Transverse colon (tissue), 4 donors: Measurements from ENCODE around the gene IL1RL2. TPM values are rescaled to one million over a fixed set of nuclear protein-coding genes. Genes with fewer than 3 reads are reported as not detected.
A peak's percentile ranks its signal among the peaks of the same experiment; 100 is the strongest.

Source experiments
- DNase-seq: peaks from one replicate; pipeline ENCODE4 v3.0.0-alpha.2; 2019
- H3K27ac ChIP-seq, 4 donors: fragments of 200-600 bp; sonication (generic); 2 replicates each; pipeline ENCODE4 v1.5.1; 2016 to 2018; ENCODE audit warnings: inconsistent platforms in 4 of 4
- H3K27me3 ChIP-seq: fragments of 200-600 bp; sonication (generic); 2 replicates; pipeline ENCODE4 v1.5.1; 2017; ENCODE audit warnings: inconsistent platforms
- H3K36me3 ChIP-seq, 4 donors: fragments of 200-600 bp; sonication (generic); 2 replicates each; pipeline ENCODE4 v1.5.1; 2017 to 2019; ENCODE audit warnings: inconsistent platforms in 4 of 4
- H3K4me1 ChIP-seq, 4 donors: fragments of 200-600 bp; sonication (generic); 2 replicates each; pipeline ENCODE4 v1.5.1; 2017 to 2020; ENCODE audit warnings: inconsistent platforms in 4 of 4
- H3K4me3 ChIP-seq, 4 donors: fragments of 200-600 bp; sonication (generic); 1 replicate in 1 of 4; 2 replicates in 3 of 4; pipeline versions ENCODE4 v1.5.1 to v1.6.1; 2017 to 2019; ENCODE audit warnings: inconsistent platforms in 4 of 4
- H3K9me3 ChIP-seq, 2 donors: fragments of 200-600 bp; sonication (generic); 2 replicates each; pipeline ENCODE4 v1.5.1; 2017 to 2019; ENCODE audit warnings: inconsistent platforms in 2 of 2
- CTCF ChIP-seq, 5 experiments: fragments of 200-600 bp in 3 of 5; fragments of 450-650 bp in 2 of 5; sonication (generic) in 3 of 5; IDR thresholded peaks; 1 replicate in 2 of 5; 2 replicates in 3 of 5; pipeline ENCODE4 v1.5.1; 2016 to 2017; ENCODE audit warnings: antibody characterized with exemption in 5 of 5, inconsistent platforms in 3 of 5, mild to moderate bottlenecking in 2 of 5, moderate library complexity in 1 of 5
- EP300 ChIP-seq: sonication (generic); formaldehyde crosslinking; IDR thresholded peaks from one replicate; pipeline ENCODE4 v1.6.1; 2017; ENCODE audit warnings: antibody characterized with exemption, low read depth
- POLR2A ChIP-seq: fragments of 450-650 bp; IDR thresholded peaks from one replicate; pipeline ENCODE4 v1.6.1; 2016; ENCODE audit warnings: antibody characterized with exemption, mild to moderate bottlenecking, moderate library complexity
- POLR2AphosphoS5 ChIP-seq, 3 donors: sonication (generic); formaldehyde crosslinking; IDR thresholded peaks; one replicate each; pipeline ENCODE4 v1.6.1; 2016; ENCODE audit warnings: antibody characterized with exemption in 3 of 3
- WGBS, 2 donors: methylation state at CpG; one replicate each; pipeline ENCODE4 v1.1.5; 2018; ENCODE audit warnings: low coverage in 1 of 2; 5-methylcytosine and 5-hydroxymethylcytosine counted together
- in situ Hi-C, 4 donors: fragments of 200-750 bp; cut with MboI; loops; one replicate each; pipeline versions ENCODE4 v1.15.0 to v1.15.1; 2017; ENCODE audit warnings: low sequenced_read_pairs in 3 of 4, low pct_ligation_motif_present in 1 of 4, low pct_unique_long_range_greater_than_20kb in 1 of 4
- intact Hi-C: fragments of 100-400 bp; cut with DNase I; formaldehyde crosslinking; loops from one replicate; pipeline ENCODE4 v1.15.1; 2023; ENCODE audit warnings: low total_unique reads
- total RNA-seq, 4 donors: library from RNA; depleted of rRNA; stranded (reverse); fragments of >200 nt; gene quantifications; one replicate each; pipeline ENCODE4 v1.1.0, GENCODE V29; 2016

IL1RL2 gene
- total RNA-seq, 4 donors from 2014 or later = 1.5 to 1.9 TPM; not detected in 2

GRCh38 chr2:102273619-102274211 lies 86.9 kb downstream of the IL1RL2 start:
- in situ Hi-C loops (no loop called here), intact Hi-C loops (no loop called here)
- 49 to 60% methylated on average over 5 to 6 of the region's 6 CpGs for WGBS, 2 donors
- Histone ChIP-seq H3K27me3 (peaks cover 5% of the 10 kb centered on the region), H3K36me3 (no peaks in the 10 kb centered on the region), H3K4me1 (no peaks in the 10 kb centered on the region), H3K9me3 (no peaks in the 10 kb centered on the region), H3K4me3 (no peak overlapping the region), H3K27ac (no peak overlapping the region)
- TF ChIP-seq CTCF (IDR thresholded peaks at IDR 0.05) (no peak), POLR2AphosphoS5 (IDR thresholded peaks at IDR 0.05) (peak in 1 of 3 donors; percentile 43), EP300 (peak; percentile 90)
- DNase-seq = no peak

GRCh38 chr2:102276549-102277201 lies 89.9 kb downstream of the IL1RL2 start:
- intact Hi-C loops = no loop called here
- Histone ChIP-seq H3K36me3 (no peaks in the 10 kb centered on the region), H3K4me1 (no peaks in the 10 kb centered on the region), H3K4me3 (no peak overlapping the region), H3K27me3 (peaks cover 5% of the 10 kb centered on the region), H3K27ac (no peak overlapping the region), H3K9me3 (no peaks in the 10 kb centered on the region)
- no peak for DNase-seq
- TF ChIP-seq EP300 (no peak), POLR2A (no peak), POLR2AphosphoS5 (IDR thresholded peaks at IDR 0.05) (no peak), CTCF (IDR thresholded peaks at IDR 0.05) (no peak)
- in situ Hi-C loops = no loop called here
- 90 to 94% methylated on average over 2 of the region's 2 CpGs for WGBS, 2 donors

- intact Hi-C loops = no loop called here
- no peak for TF ChIP-seq POLR2AphosphoS5 (IDR thresholded peaks at IDR 0.05)
- TF ChIP-seq POLR2A = no peak
- no peak for TF ChIP-seq CTCF (IDR thresholded peaks at IDR 0.05)
- TF ChIP-seq EP300 = no peak
- H3K27ac ChIP-seq = no peak overlapping the region
- peaks cover 5% of the 10 kb centered on the region for H3K27me3 ChIP-seq
- WGBS, 2 donors = 88% methylated on average over 1 of the region's 1 CpG; no CpG with 5 or more reads in 1 of the 2 donors
- in situ Hi-C loops = no loop called here
- no peaks in the 10 kb centered on the region for H3K36me3 ChIP-seq
- H3K4me1 ChIP-seq = no peaks in the 10 kb centered on the region
- H3K4me3 ChIP-seq = no peak overlapping the region
- no peak for DNase-seq
- no peaks in the 10 kb centered on the region for H3K9me3 ChIP-seq
Measured at GRCh38 chr2:102277202-102277700, 90.4 kb downstream of the IL1RL2 start.

GRCh38 chr2:102278720-102279390 lies 92.0 kb downstream of the IL1RL2 start:
- no peak for DNase-seq
- no peak for TF ChIP-seq POLR2A
- no peak for TF ChIP-seq CTCF (IDR thresholded peaks at IDR 0.05)
- no peak for TF ChIP-seq POLR2AphosphoS5 (IDR thresholded peaks at IDR 0.05)
- TF ChIP-seq EP300 = no peak
- Histone ChIP-seq H3K27ac (no peak overlapping the region), H3K36me3 (no peaks in the 10 kb centered on the region), H3K27me3 (no peaks in the 10 kb centered on the region), H3K9me3 (no peaks in the 10 kb centered on the region), H3K4me3 (no peak overlapping the region), H3K4me1 (no peaks in the 10 kb centered on the region)
- intact Hi-C loops (no loop called here), in situ Hi-C loops (no loop called here)
- WGBS, 2 donors = 79% methylated on average over 3 of the region's 3 CpGs; no CpG with 5 or more reads in 1 of the 2 donors
